WTC11 (cell line): Measurements from ENCODE around the gene HHAT.

Experiments
- CREM ChIP-seq: sonication (generic); formaldehyde crosslinking; IDR thresholded peaks from 2 replicates; pipeline ENCODE4 v1.8.1; 2022; ENCODE audit warnings: mild to moderate bottlenecking, missing genetic modification reagents, moderate library complexity
- CTCF ChIP-seq: fragments of 200-600 bp; IDR thresholded peaks from 2 replicates; pipeline ENCODE4 v1.8.0; 2022; ENCODE audit warnings: antibody characterized with exemption
- E2F1 ChIP-seq: sonication (generic); formaldehyde crosslinking; IDR thresholded peaks from 2 replicates; pipeline ENCODE4 v1.8.0; 2022; ENCODE audit warnings: mild to moderate bottlenecking, missing genetic modification reagents
- ELF4 ChIP-seq: sonication (generic); formaldehyde crosslinking; IDR thresholded peaks from 2 replicates; pipeline ENCODE4 v1.8.1; 2022; ENCODE audit warnings: low read depth, mild to moderate bottlenecking, moderate library complexity, missing genetic modification reagents
- EMX1 ChIP-seq: fragments of 250-450 bp; sonication (Bioruptor Pico); IDR thresholded peaks from 2 replicates; pipeline ENCODE4 v1.8.0; 2021; ENCODE audit warnings: mild to moderate bottlenecking
- FOXJ3 ChIP-seq: sonication (generic); formaldehyde crosslinking; IDR thresholded peaks from 2 replicates; pipeline ENCODE4 v1.9.0; 2021; ENCODE audit warnings: missing genetic modification reagents, mild to moderate bottlenecking, borderline replicate concordance
- HMGXB4 ChIP-seq: sonication (generic); formaldehyde crosslinking; IDR thresholded peaks from 2 replicates; pipeline ENCODE4 v1.8.1; 2023; ENCODE audit warnings: mild to moderate bottlenecking, moderate library complexity, missing genetic modification reagents
- IRF2 ChIP-seq: sonication (generic); formaldehyde crosslinking; IDR thresholded peaks from 2 replicates; pipeline ENCODE4 v1.8.0; 2022; ENCODE audit warnings: low read depth, missing genetic modification reagents, borderline replicate concordance
- KAT7 ChIP-seq: sonication (generic); formaldehyde crosslinking; IDR thresholded peaks from 2 replicates; pipeline ENCODE4 v1.8.1; 2023; ENCODE audit warnings: missing genetic modification reagents, mild to moderate bottlenecking, borderline replicate concordance
- MLX ChIP-seq: sonication (generic); formaldehyde crosslinking; IDR thresholded peaks from 2 replicates; pipeline ENCODE4 v1.8.1; 2023; ENCODE audit warnings: mild to moderate bottlenecking, missing genetic modification reagents, moderate library complexity
- SMAD4 ChIP-seq: sonication (generic); formaldehyde crosslinking; IDR thresholded peaks from 2 replicates; pipeline ENCODE4 v1.8.0; 2022; ENCODE audit warnings: mild to moderate bottlenecking, missing genetic modification reagents
- USF2 ChIP-seq: sonication (generic); formaldehyde crosslinking; IDR thresholded peaks from 2 replicates; pipeline ENCODE4 v1.8.1; 2023; ENCODE audit warnings: mild to moderate bottlenecking, missing genetic modification reagents, moderate library complexity
- ZNF138 ChIP-seq: sonication (generic); formaldehyde crosslinking; conservative IDR thresholded peaks from 2 replicates; pipeline ENCODE4 v1.8.1; 2022; ENCODE audit warnings: mild to moderate bottlenecking, moderate library complexity, missing genetic modification reagents

GRCh38 chr1:210340841-210341240, 12.1 kb downstream of the HHAT start:
- TF ChIP-seq E2F1 (CRISPR knock-in tag) (no peak), KAT7 (no peak), CTCF (no peak), IRF2 (CRISPR knock-in tag) (no peak), HMGXB4 (CRISPR knock-in tag) (no peak), SMAD4 (CRISPR knock-in tag) (no peak), ZNF138 (no peak), FOXJ3 (CRISPR knock-in tag) (no peak), ELF4 (CRISPR knock-in tag) (no peak), EMX1 (no peak), MLX (CRISPR knock-in tag) (no peak), USF2 (CRISPR knock-in tag) (no peak), CREM (no peak)
